ENCODE results near the gene PFKFB3.

The PFKFB3 gene

GRCh38 chr10:6224781-6225180 lies 22.0 kb downstream of the PFKFB3 start:
- TF ChIP-seq CTCF (IDR thresholded peaks at IDR 0.05; ENCODE audit: control insufficient read depth, extremely low read depth, insufficient read depth): no peak
- no peak overlapping the region for H3K4me3 ChIP-seq (ENCODE audit: low read depth, low read length)
- no peak for DNase-seq (ENCODE audit: low read depth)

- TF ChIP-seq CTCF (IDR thresholded peaks at IDR 0.05; ENCODE audit: control insufficient read depth, extremely low read depth, insufficient read depth): no peak
- DNase-seq (ENCODE audit: low read depth): no peak
- no peak overlapping the region for H3K4me3 ChIP-seq (ENCODE audit: low read depth, low read length)
These were observed 22.6 kb downstream of the PFKFB3 start for GRCh38 chr10:6225263-6225814.

- no peak for DNase-seq (ENCODE audit: low read depth)
- no peak for TF ChIP-seq CTCF (IDR thresholded peaks at IDR 0.05; ENCODE audit: control insufficient read depth, extremely low read depth, insufficient read depth)
These were observed 23.5 kb downstream of the PFKFB3 start for GRCh38 chr10:6226216-6226615.

GRCh38 chr10:6227346-6227745 lies 24.6 kb downstream of the PFKFB3 start:
- H3K4me3 ChIP-seq (ENCODE audit: low read depth, low read length): no peak overlapping the region
- no peak for TF ChIP-seq CTCF (IDR thresholded peaks at IDR 0.05; ENCODE audit: control insufficient read depth, extremely low read depth, insufficient read depth)
- DNase-seq (ENCODE audit: low read depth): no peak

More at GRCh38 chr10:6226216-6226615, 23.5 kb downstream of the PFKFB3 start:
- H3K4me3 ChIP-seq (ENCODE audit: low read depth, low read length): no peak overlapping the region

- peak; percentile 14 for DNase-seq (ENCODE audit: low read depth)
- no peak for TF ChIP-seq CTCF (IDR thresholded peaks at IDR 0.05; ENCODE audit: control insufficient read depth, extremely low read depth, insufficient read depth)
- no peak overlapping the region for H3K4me3 ChIP-seq (ENCODE audit: low read depth, low read length)
These were observed 25.3 kb downstream of the PFKFB3 start for GRCh38 chr10:6228010-6228511.

- TF ChIP-seq CTCF (IDR thresholded peaks at IDR 0.05; ENCODE audit: control insufficient read depth, extremely low read depth, insufficient read depth): no peak
- H3K4me3 ChIP-seq (ENCODE audit: low read depth, low read length): no peak overlapping the region
- DNase-seq (ENCODE audit: low read depth): no peak
These were observed 25.9 kb downstream of the PFKFB3 start for GRCh38 chr10:6228647-6229046.

GRCh38 chr10:6229290-6229689 lies 26.6 kb downstream of the PFKFB3 start:
- TF ChIP-seq CTCF (IDR thresholded peaks at IDR 0.05; ENCODE audit: control insufficient read depth, extremely low read depth, insufficient read depth): no peak
- H3K4me3 ChIP-seq (ENCODE audit: low read depth, low read length): no peak overlapping the region
- DNase-seq (ENCODE audit: low read depth): no peak

Measured in LNCaP clone FGC (cell line).